ENCODE measurements around the gene BCCIP. TPM values are rescaled to one million over a fixed set of nuclear protein-coding genes. Genes with fewer than 3 reads are reported as not detected.

BCCIP gene
- total RNA-seq, 1 donor from 2014 or later: 40.0 TPM

- no peak for TF ChIP-seq CTCF (IDR thresholded peaks at IDR 0.05; ENCODE audit: insufficient read depth, low read length, poor library complexity, severe bottlenecking)
- no peak overlapping the region for H3K4me3 ChIP-seq (ENCODE audit: low read depth, low read length)
- DNase-seq (ENCODE audit: low read depth): no peak
- H3K27me3 ChIP-seq (ENCODE audit: control insufficient read depth, insufficient read depth, low read length): no peaks in the 10 kb centered on the region
- H3K36me3 ChIP-seq (ENCODE audit: control insufficient read depth, insufficient read depth, low read length): peaks cover 1% of the 10 kb centered on the region
Observed at GRCh38 chr10:125849448-125849847, 26.1 kb downstream of the BCCIP start.

- no peak for DNase-seq (ENCODE audit: low read depth)
- no peak for TF ChIP-seq CTCF (IDR thresholded peaks at IDR 0.05; ENCODE audit: insufficient read depth, low read length, poor library complexity, severe bottlenecking)
- H3K27me3 ChIP-seq (ENCODE audit: control insufficient read depth, insufficient read depth, low read length): no peaks in the 10 kb centered on the region
- H3K36me3 ChIP-seq (ENCODE audit: control insufficient read depth, insufficient read depth, low read length): peaks cover 1% of the 10 kb centered on the region
- H3K4me3 ChIP-seq (ENCODE audit: low read depth, low read length): no peak overlapping the region
Observed at GRCh38 chr10:125850766-125851731, 27.7 kb downstream of the BCCIP start.

GRCh38 chr10:125852487-125852886 is 29.1 kb downstream of the BCCIP start:
- H3K27me3 ChIP-seq (ENCODE audit: control insufficient read depth, insufficient read depth, low read length): no peaks in the 10 kb centered on the region
- TF ChIP-seq CTCF (IDR thresholded peaks at IDR 0.05; ENCODE audit: insufficient read depth, low read length, poor library complexity, severe bottlenecking): no peak
- H3K36me3 ChIP-seq (ENCODE audit: control insufficient read depth, insufficient read depth, low read length): peaks cover 1% of the 10 kb centered on the region
- no peak overlapping the region for H3K4me3 ChIP-seq (ENCODE audit: low read depth, low read length)
- no peak for DNase-seq (ENCODE audit: low read depth)

GRCh38 chr10:125857185-125857760 is 33.9 kb downstream of the BCCIP start:
- no peak for DNase-seq (ENCODE audit: low read depth)
- no peaks in the 10 kb centered on the region for H3K36me3 ChIP-seq (ENCODE audit: control insufficient read depth, insufficient read depth, low read length)
- H3K27me3 ChIP-seq (ENCODE audit: control insufficient read depth, insufficient read depth, low read length): no peaks in the 10 kb centered on the region
- no peak overlapping the region for H3K4me3 ChIP-seq (ENCODE audit: low read depth, low read length)
- TF ChIP-seq CTCF (IDR thresholded peaks at IDR 0.05; ENCODE audit: insufficient read depth, low read length, poor library complexity, severe bottlenecking): no peak

GRCh38 chr10:125859128-125859817 is 35.9 kb downstream of the BCCIP start:
- H3K36me3 ChIP-seq (ENCODE audit: control insufficient read depth, insufficient read depth, low read length): peaks cover 1% of the 10 kb centered on the region
- DNase-seq (ENCODE audit: low read depth): no peak
- no peaks in the 10 kb centered on the region for H3K27me3 ChIP-seq (ENCODE audit: control insufficient read depth, insufficient read depth, low read length)
- TF ChIP-seq CTCF (IDR thresholded peaks at IDR 0.05; ENCODE audit: insufficient read depth, low read length, poor library complexity, severe bottlenecking): no peak
- no peak overlapping the region for H3K4me3 ChIP-seq (ENCODE audit: low read depth, low read length)

Data from kidney epithelial cell (primary cell).